ENCODE data around the gene HTRA1.

DNA sequence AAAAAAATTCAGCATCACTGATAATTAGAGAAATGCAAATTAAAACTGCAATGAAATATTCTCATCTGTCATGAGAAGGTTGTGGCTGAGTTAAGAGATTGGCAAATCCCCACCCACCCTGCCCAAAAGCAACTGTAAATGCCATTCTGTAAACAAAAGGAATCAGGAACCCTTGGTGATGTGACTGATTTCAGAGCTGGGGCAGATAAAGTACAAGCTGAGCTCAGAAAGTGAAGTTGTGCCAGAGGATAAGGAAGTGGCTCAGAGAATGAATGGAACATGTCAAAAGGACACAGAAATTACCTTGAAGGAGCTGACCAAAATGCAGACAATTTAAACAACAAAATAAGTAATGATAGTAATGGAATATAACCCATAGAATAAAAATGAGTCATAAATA is 39.6 kb upstream of the HTRA1 start:
- no peak for TF ChIP-seq EZH2phosphoT487 (IDR thresholded peaks at IDR 0.05; ENCODE audit: borderline replicate concordance, low read length)
- no peak for TF ChIP-seq EZH2 (IDR thresholded peaks at IDR 0.05; ENCODE audit: low read length, unreplicated experiment)
- TF ChIP-seq, protein P1, sequence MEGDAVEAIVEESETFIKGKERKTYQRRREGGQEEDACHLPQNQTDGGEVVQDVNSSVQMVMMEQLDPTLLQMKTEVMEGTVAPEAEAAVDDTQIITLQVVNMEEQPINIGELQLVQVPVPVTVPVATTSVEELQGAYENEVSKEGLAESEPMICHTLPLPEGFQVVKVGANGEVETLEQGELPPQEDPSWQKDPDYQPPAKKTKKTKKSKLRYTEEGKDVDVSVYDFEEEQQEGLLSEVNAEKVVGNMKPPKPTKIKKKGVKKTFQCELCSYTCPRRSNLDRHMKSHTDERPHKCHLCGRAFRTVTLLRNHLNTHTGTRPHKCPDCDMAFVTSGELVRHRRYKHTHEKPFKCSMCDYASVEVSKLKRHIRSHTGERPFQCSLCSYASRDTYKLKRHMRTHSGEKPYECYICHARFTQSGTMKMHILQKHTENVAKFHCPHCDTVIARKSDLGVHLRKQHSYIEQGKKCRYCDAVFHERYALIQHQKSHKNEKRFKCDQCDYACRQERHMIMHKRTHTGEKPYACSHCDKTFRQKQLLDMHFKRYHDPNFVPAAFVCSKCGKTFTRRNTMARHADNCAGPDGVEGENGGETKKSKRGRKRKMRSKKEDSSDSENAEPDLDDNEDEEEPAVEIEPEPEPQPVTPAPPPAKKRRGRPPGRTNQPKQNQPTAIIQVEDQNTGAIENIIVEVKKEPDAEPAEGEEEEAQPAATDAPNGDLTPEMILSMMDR (conservative IDR thresholded peaks at IDR 0.05; ENCODE audit: low read depth, low read length), result no peak
